ENCODE measurements around the gene SCN9A.
A peak's percentile ranks its signal among the peaks of the same experiment; 100 is the strongest.
"Not testable (repeated sequence)": the region's sequence is repeated elsewhere in the genome, so short reads cannot be mapped to it uniquely, and the experiment has no call there.

Gene SCN9A

DNA sequence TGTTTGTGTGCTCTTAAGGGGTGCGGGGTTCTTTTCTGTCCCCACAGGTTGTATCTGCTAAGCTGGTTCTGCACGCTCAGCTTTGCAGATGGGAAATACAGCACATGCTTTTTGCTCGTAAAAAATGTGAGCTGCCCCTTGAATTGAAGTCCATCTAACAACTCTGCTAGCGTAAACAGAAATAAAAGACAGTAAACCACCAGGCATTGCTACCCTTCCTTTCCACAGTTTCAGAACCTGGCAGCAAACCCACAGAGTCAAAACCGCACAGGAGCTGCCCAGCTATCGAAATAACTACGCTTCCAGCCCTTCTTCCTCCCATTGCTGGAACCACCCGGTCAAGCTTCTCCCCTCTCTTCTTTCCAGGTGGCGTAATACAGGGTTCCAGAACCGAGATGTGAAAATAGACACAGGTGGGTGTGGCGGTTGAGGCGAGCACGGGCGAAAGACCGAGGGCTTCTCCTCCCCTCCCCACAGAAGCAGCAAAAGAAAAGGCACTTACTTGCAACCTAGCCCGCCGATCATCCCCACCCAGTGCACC, 479 bp downstream of the SCN9A start:
- DNase-seq (ENCODE audit: low read depth), result peak; percentile 48

DNA sequence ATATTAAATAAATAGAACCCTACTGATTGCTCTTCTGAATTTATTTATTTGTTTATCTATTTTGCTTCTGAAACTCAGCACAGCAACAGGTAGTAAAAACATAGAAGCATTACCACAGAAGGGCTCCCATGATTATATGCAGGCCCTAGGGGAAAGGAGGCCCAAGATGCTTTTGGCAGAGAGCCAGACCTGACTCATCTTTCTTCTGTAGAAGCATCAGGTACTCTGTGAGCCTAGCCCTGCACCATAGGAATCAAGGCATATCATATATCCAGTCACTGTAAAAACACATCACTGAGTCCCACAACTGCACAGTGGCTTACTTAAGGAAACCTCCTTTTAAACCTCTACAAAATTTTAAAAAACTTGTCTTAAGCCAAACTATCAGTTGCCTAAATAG, 1.8 kb downstream of the SCN9A start:
- peak; percentile 78 for DNase-seq (ENCODE audit: low read depth)

DNA sequence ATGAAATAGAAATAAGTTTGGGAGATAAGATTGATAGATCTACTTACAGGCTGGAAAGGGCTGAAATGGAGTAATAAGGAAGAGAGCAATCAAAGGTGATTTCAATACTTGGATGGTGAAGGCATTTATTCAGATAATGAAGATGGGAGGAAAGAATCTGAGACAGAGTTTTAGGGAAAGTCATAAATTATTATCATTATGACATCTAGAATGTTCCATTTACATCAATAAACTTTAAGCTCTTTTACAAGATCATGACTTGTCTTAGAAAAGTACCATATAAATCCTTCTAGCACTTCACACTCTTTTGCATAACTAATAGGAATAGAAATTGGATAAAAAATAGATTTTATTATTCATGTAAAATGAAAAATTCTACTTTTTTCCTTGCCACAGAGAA, 2.2 kb downstream of the SCN9A start:
- DNase-seq (ENCODE audit: low read depth), result no peak

DNA sequence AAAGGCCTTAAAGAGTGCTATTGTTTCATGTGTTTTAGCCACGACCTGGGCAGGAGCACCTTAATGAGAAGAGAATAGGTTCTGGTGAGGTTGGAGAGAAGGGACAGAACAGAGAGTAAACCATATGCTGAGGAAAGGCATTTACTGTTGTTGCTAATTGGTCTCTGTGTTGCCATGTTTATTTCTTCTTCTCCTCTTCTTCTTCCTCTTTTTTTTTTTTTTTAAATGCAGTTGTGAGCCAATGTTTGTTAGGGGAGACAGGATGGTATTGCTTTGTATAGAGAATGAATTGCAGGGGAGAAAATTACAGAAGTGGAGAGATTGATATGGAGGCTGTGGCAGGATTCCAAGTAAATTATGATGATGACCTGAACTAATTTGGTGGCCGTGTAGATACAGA, 2.6 kb downstream of the SCN9A start:
- DNase-seq (ENCODE audit: low read depth), result no peak

DNA sequence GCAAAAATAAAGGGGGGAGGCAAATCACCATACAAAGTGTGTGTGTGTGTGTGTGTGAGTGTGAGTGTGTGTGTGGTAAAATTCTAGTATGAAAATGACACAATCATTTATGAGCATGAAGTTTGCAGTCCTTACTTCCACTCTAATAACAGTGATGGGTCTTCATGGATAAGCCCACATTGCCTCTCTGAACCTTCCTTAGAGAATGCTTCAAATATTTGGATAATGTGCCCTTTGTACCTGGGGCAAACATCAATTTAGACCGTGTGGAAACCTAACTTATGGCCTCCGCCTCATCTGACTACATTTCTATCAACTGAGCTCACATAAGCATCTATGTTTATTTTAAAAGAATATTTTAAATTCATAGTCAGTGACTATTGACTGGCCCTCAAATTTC, 3.7 kb downstream of the SCN9A start:
- peak; percentile 70 for DNase-seq (ENCODE audit: low read depth)

DNA sequence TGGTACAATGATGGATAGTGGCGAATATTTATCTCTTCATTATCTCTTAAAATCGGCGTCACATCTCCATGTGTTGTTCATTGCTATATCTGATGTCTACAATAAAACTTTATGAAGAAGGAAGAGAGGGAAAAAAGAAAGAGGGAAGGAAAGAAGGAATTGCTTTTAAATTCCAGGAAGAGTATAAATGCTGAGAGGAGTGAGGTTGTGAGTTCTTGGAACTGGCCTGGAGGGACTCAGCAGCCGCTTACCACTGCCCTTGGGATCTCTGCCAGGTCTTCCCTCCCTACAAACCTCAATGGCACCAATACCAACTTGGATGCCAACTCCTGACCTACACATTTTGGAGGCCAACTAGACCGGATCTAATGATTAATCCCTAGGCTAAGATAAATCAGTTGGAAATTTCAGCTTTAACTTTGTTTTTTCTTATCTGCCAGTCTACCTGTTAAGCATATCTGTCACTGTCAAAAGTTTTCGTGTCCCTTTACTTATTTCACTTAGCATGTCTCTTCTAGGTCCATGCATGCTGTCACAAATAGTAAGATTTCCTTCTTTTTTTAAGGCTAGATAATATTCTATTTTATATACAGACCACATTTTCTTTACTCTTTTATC, 9.8 kb downstream of the SCN9A start:
- peak; percentile 29 for DNase-seq (ENCODE audit: low read depth)

DNA sequence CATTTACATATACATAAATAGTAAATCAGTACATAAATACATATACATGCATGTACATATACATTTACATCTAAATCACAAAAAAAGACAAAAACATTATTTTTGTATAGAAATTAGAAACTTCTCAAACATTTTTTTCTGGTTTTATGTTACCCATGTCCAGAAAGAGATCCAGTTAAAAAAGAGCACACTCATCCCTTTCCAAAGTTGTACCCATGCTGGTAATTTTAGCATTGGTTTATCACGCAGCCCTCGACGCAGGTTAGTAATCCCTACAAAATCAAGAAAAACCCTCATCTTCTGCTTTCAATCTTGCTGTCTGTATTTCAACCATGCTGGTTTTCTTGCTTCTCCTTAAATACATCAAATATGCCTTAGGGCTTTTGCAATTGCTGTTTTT, 10.5 kb downstream of the SCN9A start:
- no peak for DNase-seq (ENCODE audit: low read depth)

DNA sequence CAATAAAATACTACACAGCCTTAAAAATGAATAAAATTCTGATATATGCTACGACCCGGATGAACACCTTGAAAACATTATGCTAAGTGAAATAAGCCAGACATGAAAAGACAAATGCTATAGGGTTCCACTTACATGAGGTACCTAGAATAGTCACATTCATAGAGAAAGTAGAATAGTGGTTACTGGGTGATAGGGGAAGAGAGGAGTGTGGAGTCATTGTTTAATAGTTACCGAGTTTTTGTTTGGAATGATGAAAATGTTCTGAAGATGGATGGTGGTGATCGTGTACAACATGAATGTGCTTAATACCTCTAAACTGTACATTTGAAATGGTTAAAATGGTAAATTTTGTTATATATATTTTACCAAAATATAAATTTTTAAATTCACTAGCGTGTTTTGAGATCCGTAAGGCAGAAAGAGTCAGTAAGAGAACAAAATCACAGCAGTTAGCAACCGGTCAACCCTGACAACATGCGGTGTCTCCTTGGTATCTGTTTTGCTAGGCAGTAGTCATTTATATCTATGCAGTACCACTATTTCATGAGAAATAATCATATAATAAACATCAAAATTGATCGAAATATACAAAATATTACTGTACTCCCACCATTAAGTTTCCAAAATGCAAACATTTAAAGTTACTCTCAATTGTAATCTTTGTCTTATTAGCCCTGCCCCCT, 11.1 kb downstream of the SCN9A start:
- no peak for DNase-seq (ENCODE audit: low read depth)

DNA sequence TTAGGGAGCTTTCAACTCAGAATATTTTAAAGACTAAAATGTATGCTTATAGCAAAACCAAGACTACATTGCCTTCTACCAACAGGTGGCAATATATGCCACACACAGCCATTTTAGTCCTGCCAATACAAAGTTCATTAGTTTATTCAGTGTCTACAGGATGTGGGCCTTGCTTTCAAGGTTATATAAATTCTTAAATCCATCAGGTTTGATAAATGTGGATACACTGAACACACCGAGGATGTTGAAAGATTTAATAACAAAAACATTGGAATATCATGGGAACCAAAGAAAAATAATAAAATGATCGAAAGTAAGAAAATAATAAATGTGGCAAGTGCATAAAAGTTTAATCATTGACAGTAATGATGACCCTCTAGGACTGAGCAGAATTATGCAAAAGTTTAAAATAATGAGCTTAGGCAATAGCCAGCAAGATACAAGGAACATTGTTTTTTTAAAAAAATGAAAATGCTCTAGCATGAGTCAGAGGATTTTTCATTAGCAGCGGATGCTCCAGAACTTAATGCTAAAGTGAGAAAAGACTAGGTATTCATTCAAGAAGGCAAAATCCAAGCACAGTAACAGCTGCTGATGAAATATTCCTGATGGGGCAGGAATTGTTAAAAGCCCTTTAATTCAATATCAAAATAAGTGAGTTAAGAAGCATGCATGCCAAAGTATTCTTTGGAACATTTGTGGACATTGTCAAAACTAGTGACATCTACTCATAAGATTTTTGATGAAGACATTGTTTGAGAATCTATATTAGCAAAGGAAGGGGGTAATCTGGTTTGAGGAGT, 14.2 kb downstream of the SCN9A start:
- DNase-seq (ENCODE audit: low read depth), result peak; percentile 71

DNA sequence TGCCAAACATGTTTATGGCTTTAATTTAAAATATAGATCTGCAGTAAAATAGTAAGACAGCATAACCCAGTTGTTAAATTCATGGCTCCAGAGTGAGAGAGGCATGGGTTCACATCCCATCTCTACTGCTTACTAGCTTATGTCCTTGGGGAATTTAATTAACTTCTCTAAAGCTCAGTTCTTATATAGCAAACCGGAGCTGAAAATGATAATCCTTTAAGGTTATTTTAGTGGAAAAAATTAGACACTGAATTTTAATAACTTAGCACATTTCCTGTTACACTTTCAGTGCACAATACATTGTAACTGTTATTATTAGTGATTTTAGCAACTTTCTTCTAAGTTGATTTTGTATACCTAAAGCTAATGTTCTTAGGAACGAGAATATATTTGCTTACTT, 14.8 kb downstream of the SCN9A start:
- no peak for DNase-seq (ENCODE audit: low read depth)

DNA sequence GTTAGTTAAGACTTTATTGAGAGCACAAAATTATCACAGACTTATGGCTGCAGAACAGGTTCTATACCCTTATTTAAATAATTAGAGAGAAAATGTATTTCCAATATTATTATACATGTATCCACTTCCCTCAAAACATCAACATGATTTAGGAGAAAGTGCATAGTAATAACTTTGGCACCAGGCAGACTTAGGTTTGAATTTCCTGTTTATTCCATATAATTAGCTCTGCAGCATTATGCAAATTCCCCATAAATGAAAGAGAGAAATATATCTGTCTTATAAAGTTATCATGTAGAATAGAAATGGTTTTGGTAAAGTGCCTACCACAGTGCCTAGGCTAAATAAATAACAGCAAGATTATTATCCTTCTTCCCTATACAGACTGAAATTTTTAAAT, 15.3 kb downstream of the SCN9A start:
- DNase-seq (ENCODE audit: low read depth), result no peak

DNA sequence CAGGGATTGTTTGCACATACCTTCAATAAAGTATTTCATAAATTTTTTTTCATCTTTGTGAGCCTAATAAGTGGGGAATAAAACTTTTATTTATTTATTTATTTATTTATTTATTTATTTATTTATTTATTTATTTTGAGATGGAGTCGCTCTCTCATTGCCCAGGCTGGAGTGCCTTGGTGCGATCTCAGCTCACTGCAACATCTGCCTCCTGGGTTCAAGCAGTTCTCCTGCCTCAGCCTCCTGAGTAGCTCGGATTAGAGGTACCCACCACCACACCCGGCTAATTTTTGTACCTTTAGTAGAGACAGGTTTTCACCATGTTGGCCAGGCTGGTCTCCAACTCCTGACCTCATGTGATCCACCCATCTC, 17.8 kb downstream of the SCN9A start:
- not testable (repeated sequence) for DNase-seq (ENCODE audit: low read depth)

DNA sequence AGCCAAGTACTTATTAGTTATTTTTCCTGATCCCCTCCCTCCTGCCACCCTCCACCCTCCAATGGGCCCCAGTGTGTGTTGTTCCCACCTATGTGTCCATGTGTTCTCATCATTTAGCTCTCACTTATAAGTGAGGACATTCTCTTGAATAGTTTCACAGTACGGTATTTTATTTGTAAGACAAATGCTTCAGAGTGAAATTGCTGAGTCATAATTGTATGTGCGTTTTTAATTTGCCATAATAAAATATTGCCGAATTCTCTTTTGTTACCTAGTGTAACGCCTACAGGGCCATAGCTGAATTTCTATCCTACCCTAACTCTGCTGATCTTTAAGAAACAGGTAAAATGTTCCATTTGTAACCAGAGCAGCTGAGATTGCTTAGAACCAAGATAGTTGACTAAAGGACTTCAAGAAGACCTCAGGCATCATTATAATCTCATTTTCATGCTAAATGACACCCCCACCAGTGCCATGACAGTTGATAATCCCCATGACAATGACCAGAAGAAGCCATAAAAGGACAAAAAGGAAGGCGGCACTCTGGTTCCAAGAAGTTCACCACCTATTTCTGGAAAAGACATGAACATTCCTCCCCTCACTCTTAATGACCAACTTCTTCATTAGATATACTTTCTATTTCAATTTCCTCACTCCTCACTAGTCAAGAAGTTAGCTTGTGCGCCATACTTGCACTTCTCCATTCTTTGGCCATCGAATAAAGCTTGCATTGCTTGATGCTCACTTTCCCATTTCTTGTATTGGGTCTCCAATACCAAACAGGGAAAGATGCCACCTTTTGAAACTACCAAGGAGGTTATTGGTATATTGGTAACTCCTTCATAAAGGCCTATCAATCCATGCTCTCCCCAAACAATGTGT, 18.4 kb downstream of the SCN9A start:
- no peak for DNase-seq (ENCODE audit: low read depth)

DNA sequence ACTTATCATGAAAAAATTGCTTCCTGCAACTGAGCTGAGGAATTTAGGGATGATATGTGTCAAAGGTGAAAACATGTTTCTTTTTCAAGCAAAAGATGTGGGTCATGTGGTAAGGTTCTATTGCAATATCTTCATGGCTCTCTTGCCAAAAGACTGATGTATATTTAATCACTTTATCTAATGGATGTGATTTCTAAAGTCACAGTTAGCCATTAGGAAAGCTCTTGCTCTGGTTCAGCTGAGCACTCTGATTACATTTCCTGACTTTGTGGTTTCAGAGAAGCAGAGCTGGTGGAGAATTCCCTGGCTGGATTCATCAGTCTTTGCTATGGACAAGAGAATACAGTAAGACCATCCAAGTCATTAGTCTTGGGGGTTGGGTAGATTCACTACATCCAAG, 24.4 kb downstream of the SCN9A start:
- peak; percentile 81 for DNase-seq (ENCODE audit: low read depth)

DNA sequence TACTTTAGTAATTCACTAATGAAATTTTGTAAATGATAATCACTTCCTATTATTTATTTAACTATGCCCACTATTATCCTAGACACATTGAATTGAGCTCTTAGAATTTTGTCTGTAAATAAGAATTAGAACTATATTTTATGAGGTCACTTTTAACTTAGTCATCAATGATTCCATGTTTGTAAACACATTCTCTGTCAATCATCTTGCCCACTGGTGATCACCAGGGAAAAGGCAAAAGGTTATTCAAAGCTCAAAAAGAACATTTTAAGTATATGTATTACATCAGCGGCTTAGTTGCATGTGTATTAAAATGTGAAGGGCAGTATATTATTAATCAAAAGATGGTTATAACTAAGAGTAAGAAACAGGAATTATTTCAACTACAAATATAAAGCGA, 25.2 kb downstream of the SCN9A start:
- DNase-seq (ENCODE audit: low read depth), result no peak

DNA sequence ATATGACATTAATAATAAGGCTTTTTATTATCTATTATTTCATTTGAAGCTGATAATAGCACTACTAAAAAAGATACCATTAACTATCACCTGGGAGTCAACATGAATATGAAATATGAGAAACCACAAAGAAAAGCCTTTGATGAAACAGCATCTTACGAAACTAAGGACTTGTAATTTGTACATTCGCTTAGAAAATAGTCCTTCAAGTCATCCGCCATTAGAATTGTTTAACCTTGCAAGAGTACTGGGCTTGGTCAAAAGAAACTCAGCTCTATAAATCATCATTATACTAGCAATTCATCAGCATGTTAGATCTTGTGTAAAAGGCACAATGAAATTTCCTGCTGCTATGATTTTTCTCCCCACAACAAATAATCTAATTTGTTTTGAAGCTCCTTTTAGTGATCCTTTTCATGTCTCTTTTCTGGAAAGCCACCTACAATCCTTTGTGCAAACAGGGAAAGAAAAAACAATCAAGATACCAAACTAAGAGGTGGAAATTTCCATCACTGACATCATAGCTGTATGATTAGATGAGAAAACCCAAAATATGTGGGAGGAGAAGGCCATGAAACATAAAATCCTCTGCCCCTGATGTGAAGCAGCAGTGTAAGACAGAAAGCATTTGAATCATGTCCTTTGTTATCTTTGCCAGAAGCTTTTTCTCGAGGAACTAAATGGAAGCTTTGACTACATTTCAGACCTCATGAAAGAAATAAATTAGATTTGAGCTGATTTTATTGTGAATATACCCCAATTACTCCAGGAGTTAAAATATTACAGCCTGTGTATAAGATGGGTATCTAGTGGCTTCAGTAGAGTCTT, 31.2 kb downstream of the SCN9A start:
- DNase-seq (ENCODE audit: low read depth), result peak; percentile 89

DNA sequence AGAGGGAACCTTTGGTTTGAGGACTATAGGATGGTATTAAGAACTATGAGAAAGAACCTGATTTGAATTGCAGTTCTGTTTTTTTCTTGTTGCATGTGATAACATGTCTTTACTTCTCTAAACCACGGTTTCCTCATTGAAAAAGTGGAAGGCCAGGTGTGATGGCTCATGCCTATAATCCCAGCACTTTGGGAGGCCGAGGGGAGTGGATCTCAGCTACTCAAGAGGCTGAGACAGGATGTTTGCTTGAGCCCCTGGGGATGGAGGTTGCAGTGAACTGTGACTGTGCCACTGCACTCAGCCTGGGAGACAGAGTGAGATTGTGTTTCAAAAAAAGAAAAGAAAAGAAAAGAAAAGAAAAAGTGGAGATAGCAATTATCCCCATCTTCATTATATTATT, 32.3 kb downstream of the SCN9A start:
- no peak for DNase-seq (ENCODE audit: low read depth)

DNA sequence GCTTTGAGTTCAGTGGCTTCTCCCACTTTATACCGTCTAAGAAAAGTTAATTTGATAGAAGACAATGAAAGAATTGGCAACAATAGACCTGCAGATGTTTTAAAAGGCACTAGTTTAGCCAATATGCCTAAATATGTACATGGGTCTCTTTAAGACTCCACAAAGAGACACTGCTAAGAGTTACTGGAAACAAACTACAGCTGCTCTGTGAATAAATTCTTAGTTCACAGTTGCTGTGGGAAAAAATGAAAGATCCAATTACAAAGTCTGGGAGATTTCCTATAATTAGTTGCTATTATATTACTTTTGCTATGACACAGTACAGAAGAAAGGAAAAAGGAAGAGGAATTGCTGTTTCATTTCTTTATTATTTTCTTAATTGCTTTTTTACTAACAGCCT, 34.3 kb downstream of the SCN9A start:
- DNase-seq (ENCODE audit: low read depth), result no peak

DNA sequence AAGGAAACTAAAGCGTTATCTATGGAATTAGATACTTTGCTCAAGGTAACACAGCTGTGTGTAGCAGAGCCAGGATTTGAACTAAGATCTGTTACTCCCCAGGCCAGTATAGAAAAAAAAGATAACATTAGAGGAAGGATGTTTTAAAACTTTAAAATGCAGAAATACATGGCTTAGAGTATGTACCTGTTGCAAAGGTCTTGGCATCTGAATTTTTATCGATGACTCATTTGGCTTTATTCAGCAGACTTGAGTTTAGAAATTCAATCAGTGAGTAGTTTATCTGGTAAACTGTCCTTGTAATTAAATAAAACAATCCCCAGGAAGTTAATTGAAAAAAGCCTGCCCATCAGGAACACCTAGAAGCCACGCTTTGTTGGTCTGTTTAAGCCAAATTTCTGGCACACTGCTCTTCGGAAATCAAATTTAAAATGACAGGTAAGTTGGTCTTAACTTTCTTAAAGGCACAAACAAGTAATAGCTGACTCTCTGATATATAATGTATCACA, 36.9 kb downstream of the SCN9A start:
- no peak for DNase-seq (ENCODE audit: low read depth)

DNA sequence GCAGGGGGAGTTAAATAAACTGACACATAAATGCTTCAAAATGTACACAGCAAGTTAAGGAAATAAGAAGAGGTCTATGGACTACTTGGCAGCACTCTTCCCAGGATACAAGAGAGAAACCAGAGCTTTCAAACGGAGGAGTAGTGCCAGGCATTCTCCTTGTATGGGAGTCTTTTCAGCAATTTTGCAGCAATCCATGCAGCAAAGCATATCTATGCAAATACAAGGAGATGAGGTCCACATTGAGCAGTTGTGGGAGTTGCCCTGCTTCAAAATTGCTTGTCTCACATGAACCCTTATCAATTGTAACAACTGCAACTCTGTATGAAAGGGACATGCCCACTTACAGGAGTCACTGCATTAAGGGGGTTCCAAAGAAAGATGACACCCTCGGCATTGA, 37.8 kb downstream of the SCN9A start:
- DNase-seq (ENCODE audit: low read depth), result no peak

DNA sequence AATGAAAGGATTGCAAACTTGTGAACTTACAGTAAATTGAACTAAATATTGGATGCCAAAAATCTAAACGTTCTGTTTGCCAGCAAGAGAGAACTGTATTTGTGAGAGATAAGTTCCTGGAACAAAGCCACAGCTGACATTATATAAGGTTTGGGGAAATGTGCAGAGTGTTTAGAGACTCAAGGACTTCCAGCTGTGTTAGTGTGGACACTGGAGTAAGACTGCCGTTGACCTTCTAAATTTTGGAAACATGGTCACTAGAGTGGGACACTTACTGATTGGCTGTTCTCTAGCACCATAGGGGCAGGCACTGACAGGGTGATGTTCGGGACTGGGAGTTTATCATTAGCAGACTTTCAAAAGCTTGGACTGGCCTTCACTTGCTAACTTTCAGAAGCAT, 40.5 kb downstream of the SCN9A start:
- no peak for DNase-seq (ENCODE audit: low read depth)
